Astrocyte (in vitro differentiated cells and primary cell): ENCODE results near the gene MCM7.

Source experiments
- EZH2 ChIP-seq: IDR thresholded peaks from 2 replicates; pipeline ENCODE4 v1.6.1; 2012; ENCODE audit warnings: mild to moderate bottlenecking, low read length, inconsistent platforms; ENCODE audit not compliant: insufficient read depth
- TF ChIP-seq, protein P1 (sequence below): IDR thresholded peaks from 2 replicates; pipeline ENCODE4 v1.5.1; 2011; ENCODE audit warnings: low read depth, mild to moderate bottlenecking, inconsistent platforms, low read length, moderate library complexity; ENCODE audit not compliant: insufficient read depth

DNA sequence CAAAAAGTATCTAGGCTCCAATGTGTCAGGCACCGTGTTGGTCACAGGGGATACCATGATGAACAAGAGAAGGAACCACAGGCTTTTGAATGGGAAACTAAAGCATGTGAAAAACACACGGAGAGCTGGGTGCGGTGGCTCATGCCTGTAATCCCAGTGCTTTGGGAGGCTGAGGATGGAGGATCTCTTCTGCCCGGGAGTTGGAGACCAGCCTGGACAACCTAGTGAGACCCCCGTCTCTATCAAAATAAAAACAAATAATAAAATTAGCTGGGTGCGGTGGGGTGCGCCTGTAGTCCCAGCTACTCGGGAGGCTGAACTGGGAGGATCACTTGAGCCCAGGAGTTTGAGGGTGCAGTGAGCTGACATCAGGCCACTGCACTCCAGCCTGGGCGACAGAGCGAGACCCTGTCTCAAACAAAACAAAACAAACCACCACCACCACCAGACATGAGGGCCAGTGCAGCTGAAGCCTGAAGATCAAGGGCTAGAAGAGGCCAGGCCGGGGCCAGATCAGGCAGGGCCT, 13.0 kb downstream of the MCM7 start:
- TF ChIP-seq, protein P1, sequence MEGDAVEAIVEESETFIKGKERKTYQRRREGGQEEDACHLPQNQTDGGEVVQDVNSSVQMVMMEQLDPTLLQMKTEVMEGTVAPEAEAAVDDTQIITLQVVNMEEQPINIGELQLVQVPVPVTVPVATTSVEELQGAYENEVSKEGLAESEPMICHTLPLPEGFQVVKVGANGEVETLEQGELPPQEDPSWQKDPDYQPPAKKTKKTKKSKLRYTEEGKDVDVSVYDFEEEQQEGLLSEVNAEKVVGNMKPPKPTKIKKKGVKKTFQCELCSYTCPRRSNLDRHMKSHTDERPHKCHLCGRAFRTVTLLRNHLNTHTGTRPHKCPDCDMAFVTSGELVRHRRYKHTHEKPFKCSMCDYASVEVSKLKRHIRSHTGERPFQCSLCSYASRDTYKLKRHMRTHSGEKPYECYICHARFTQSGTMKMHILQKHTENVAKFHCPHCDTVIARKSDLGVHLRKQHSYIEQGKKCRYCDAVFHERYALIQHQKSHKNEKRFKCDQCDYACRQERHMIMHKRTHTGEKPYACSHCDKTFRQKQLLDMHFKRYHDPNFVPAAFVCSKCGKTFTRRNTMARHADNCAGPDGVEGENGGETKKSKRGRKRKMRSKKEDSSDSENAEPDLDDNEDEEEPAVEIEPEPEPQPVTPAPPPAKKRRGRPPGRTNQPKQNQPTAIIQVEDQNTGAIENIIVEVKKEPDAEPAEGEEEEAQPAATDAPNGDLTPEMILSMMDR, result no peak
- no peak for TF ChIP-seq EZH2
